ENCODE measurements around the gene CDH4.

The CDH4 gene

GRCh38 chr20:61532736-61533135, 280.7 kb downstream of the CDH4 start:
- DNase-seq (ENCODE audit: low read depth, low spot score), result no peak

DNA sequence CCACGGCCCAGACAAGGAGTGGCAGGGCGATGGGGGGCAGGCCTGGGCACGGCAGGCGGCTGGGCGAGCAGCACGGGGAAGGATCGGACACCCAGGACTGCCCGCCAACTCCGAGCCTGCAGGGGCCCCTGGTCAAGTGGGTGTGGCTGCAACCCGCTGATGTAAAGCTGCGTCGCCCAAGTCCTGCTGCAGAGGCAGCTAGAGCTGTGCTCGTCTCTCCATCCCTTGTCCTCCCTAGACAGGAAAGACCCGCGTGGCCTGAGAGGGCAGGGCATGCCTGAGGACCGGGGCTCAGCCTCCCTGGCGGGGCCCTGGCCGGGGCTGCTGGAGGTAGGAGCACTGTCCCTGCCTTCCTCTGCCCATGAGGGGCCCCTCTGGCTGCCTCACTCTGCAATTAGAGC, 281.2 kb downstream of the CDH4 start:
- DNase-seq (ENCODE audit: low read depth, low spot score), result no peak

DNA sequence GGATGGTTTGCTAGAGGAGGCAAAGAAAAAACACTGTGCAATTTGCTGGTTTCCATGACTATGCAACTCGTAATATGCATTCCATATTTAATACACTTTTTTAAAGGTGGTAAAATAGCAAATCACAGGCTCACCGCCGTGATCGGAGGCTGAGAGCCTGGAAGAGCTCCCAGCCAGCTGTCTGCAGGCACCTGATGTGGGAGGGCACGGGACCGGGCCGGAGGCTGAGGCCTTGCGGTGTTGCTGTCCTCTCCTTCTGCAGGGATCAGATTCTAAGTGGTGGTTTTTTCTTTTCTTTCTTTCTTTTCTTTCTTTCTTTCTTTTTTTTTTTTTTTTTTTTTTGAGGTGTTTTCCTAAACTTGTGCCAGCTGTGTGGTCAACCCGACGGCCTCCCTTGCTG, 282.3 kb downstream of the CDH4 start:
- DNase-seq (ENCODE audit: low read depth, low spot score), result no peak

- no peak for DNase-seq (ENCODE audit: low read depth, low spot score)
Measured at GRCh38 chr20:61535091-61535490, 283.0 kb downstream of the CDH4 start.

DNA sequence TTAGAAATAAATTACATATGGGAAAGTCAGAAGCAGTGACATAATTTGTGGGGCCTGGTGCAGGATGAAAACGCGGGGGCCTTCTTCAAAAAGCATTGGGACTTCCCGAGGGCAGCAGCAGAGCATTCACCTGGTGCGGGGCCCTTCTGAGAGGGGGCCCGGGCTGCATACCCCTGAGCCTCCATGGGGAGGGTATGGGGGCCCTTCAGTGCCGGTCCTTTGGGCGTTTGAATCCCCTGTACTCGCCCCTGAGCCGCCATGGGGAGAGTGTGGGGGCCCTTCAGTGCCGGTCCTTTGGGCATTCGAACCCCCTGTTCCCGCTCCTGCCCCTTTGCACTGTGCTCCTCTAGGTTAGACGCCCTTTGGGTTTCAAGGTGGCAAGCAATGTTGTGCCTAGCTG, 283.5 kb downstream of the CDH4 start:
- DNase-seq (ENCODE audit: low read depth, low spot score), result no peak

- DNase-seq (ENCODE audit: low read depth, low spot score), result no peak
Measured at GRCh38 chr20:61535956-61536355, 283.9 kb downstream of the CDH4 start.

GRCh38 chr20:61536671-61537070, 284.6 kb downstream of the CDH4 start:
- no peak for DNase-seq (ENCODE audit: low read depth, low spot score)

DNA sequence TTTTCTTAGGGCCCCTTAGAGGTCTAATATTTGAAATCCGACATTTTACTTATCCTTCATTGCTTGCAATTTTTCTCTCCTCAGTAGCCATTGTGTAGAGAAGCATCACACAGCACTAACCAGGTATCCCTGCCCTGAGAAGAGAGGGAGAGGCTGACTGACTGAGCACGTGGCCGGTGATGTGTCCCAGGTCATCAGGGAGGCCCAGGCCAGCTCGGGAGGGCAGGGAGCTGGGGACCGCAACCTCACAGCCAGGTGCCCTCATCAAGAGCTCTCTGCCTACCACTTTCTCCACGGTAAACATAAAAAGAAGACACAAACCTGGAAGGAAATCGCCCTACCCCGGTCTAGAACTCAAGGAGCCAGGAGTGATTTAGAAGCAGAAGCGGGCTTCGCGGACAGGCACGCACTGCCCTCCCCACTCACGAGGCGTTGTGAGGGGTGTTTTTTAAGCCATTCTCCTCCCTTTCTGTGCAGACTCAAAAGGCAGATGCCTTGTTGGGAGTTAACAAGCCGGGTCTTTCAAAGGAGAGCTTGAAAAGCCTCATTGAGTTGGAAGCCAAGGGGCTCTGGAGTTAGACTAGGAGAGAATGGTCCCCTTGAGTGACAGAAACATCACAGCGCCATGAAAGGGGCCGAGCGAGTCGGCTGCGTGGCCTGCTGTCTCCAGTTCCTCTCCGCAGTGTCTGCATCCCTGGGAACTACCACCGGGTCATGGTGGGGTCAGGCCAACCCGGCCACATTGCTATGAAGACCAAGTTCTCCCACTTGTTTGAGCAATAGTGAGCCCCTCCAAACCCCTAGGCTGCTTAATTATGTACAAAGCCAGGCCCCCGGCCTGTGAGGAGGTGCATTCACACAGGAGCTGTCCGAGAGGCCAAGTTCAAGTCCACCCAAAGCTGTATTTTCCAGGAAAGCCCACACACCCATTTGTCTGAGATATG, 285.4 kb downstream of the CDH4 start:
- no peak for DNase-seq (ENCODE audit: low read depth, low spot score)

DNA sequence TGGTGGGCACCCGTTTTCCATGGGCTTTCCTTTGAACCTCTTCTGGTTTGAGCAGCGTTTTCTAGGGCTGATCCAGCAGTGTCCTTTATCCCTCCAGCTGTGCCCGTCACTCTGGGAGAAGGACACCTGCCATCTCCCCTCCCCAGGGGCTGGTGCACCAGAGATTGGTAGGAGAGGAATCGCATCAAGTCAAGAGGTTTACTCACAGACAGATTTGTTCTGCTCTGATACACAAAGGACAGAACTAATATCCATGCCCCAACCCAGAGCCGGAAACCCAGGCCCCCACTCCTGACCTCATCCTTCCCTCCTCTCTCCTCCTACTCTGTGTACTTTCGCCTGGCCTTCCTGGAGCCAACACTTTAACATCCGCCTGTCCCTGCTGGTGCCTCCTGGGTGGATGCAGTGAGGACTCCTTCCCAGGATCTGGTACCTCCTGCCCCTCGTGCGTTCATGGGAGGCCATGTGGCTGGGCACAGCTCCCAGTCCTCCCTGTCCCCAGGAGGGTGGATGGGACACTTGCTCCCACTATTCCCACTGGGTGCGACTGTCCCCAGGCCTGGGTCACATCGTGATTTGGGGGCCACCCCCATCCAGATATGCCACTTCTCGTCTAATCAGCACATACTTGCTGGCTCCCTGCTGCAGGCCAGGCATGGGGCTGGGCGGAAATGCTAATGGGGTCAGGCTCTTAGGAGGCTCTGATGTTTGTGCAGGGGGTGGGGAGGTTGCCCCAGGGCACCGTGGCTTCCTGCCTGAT, 286.3 kb downstream of the CDH4 start:
- DNase-seq (ENCODE audit: low read depth, low spot score), result no peak

DNA sequence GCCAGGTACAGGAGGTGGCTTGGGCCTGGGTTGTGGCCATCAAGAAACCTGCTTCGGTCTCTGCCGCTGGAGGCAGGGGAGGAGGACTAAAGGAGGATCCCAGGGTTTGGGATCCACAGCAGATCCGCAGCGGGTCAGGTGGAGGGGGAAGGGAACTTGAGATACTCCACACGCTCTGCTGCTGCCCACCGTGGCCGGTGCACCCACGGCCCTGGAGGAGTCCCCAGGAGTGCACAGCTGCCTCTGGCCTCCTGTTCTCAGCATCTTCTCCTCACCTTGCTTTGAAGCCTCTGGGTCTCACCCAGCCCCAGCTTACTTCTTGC, 286.8 kb downstream of the CDH4 start:
- DNase-seq (ENCODE audit: low read depth, low spot score), result no peak

DNA sequence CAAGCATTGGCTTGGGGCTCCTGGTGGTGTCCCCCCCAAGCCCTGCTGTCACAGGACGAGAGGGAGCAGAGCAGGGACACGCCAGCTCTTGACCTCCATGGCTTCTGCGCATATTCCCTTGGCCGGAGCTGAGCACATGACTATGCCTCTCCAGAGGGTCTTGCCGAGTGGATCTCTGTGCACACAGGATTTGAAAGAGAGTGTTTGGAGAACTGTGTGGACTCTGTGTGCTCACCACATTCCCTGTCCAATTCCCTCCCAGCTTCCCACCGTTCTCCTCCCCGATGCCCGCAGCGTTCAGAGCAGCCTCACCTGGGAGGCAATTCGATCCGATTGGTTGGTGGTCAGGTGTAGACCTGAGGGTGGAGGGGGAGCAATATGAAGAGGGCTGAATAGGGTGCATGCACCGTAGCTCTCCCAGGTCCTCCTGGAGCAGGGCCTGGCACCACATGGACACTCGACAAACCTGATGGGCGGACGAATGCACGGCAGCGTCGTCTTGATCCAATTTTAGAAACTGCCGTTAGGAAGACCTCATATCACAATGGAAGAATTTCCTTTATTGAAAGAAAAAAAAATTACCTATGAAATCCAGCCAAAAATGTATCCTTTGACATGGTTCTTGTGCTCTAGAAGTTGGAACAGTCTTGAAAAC, 287.8 kb downstream of the CDH4 start:
- DNase-seq (ENCODE audit: low read depth, low spot score), result no peak

DNA sequence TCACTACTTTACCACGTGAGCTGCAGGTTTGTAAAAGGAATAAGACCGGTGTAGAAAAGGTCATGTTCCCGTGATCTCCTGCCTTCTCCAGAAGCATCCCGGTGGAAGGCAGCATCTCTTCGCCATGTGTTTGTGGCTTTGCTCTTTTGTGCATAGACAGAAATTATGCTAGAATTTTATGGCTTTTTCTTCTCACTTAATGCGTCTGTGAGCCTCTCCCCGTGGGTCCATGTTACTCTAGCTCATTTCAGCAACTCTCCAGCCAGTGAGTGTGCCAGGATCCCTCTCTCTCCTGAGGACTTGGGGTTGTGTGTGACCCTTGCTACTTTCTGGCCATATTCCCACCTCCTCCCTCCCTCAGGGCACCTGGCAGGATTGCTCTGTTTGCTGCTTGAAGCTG, 289.5 kb downstream of the CDH4 start:
- DNase-seq (ENCODE audit: low read depth, low spot score), result no peak

DNA sequence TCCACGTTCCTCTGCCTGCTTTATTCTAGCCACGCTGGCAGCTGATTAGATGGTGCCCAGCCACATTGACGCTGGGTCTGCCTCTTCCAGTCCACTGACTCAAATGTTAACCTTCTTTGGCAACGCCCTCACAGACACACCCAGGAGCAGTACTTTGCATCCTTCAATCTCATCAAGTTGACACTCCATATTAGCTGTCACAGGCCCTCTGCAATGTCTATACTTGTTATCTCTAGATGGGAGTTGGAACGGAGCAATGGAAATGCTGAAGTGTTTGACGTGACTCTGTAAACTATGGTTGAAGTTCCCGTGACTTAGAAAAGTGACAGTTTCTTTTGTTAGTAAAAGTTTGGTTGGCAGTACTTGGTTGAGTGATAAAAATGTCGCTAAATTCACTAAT, 291.0 kb downstream of the CDH4 start:
- no peak for DNase-seq (ENCODE audit: low read depth, low spot score)

DNA sequence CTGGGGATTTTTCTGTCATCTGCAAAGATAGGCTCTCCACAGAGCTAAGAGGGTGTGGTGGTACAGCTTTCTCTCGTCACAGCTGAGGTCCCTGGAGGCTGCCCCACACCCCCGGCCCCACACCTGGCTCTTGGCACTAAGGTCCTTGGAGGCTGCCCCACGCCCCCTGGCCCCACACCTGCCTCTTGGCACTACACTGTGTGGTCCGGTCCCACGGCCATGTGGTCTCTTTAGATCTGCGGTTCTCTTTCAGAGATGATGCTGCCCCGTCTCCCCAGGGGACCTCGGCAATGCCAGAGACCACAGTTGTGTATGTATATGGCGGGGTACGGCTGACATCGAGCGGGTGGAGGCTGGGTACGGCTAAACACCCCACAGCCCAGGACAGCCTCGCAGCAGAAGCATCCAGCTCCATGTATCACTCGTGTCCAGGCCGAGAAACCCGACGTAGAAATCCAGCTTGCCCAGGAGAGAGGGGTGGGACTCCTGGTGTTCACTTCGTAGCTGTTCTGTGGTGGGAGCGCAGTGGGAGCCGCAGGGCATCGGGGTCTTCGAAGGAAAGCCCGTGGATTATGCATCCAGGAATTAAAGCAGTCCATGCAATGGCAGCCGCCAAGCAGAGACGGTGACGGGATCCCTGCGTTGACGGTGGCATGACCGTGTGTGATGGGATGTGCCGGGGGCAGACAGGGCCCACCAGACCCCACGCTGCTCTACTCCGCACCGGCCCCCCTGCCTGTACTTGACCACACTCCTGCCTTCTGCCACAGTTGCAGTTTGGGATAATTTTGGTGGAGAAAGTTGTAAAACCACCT, 292.1 kb downstream of the CDH4 start:
- DNase-seq (ENCODE audit: low read depth, low spot score), result no peak

DNA sequence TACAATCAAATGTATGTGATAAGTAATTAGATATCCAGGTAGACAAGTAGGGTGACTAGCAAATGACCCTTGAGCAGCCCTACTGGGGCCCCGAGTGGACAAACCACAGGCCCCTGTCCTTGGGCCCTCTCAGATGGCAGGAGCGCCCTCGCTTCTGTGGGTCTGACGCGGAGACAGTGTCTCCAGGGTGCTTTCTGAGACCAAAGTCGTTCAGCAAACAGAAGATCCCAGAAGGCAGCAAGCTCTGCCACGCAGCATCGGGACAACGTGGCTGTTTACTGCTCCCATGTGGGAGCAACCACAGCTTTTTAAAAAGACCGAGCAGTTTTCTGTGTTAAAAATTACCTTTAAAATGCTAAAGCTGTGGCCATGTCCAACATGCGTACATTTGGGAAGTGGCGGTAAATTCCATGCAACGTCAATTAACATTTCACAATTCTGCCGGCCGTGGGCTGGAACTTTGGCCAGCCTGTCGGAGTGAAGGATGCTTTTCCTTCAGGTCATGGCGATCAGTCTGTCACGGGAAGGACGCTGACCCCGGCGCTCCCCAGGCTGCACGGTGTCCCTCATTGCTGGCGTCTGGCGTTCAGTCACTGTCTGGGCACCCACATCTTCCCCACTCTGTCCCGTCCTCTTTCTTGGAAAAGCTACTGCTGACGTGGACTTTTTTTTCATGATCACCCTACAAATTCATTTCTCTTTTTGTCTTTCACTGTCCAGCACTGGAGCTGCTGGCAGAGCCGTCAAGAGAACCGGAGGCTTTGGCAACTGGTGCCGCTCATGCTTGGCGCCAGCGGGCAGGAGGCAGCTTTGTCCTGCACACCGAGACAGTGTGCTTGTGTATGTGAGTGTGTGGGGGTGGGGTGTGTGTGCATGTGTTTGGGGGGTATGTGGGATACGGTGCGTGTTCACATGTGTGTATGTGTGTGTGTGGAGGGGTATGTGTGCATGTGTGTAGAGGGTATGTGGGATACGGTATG, 293.1 kb downstream of the CDH4 start:
- no peak for DNase-seq (ENCODE audit: low read depth, low spot score)

GRCh38 chr20:61546641-61547040, 294.6 kb downstream of the CDH4 start:
- no peak for DNase-seq (ENCODE audit: low read depth, low spot score)

- DNase-seq (ENCODE audit: low read depth, low spot score), result no peak
Measured at GRCh38 chr20:61548069-61548468, 296.0 kb downstream of the CDH4 start.

GRCh38 chr20:61549865-61550264, 297.8 kb downstream of the CDH4 start:
- DNase-seq (ENCODE audit: low read depth, low spot score), result no peak

DNA sequence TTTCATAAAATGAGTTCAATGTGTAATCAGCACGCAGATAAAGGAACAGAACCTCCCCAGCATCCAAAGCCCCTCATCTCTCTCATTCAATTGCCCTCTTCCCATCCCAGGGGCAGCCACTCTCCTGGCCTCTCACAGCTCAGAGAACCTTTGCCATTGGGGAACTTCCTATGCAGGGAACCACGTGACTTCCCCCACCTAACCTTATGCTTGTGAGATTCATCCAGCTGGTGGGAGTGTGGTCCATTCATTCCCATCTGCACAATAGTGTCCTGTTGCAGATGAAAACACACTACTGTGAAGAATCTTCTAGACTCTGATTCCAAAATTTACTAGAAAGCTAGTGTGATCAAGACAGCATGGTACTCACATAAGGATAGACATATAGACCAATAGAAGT, 299.3 kb downstream of the CDH4 start:
- no peak for DNase-seq (ENCODE audit: low read depth, low spot score)

- no peak for DNase-seq (ENCODE audit: low read depth, low spot score)
Measured at GRCh38 chr20:61554617-61555016, 302.6 kb downstream of the CDH4 start.
